ENCODE data around the gene C1orf94.

The C1orf94 gene, protein sequence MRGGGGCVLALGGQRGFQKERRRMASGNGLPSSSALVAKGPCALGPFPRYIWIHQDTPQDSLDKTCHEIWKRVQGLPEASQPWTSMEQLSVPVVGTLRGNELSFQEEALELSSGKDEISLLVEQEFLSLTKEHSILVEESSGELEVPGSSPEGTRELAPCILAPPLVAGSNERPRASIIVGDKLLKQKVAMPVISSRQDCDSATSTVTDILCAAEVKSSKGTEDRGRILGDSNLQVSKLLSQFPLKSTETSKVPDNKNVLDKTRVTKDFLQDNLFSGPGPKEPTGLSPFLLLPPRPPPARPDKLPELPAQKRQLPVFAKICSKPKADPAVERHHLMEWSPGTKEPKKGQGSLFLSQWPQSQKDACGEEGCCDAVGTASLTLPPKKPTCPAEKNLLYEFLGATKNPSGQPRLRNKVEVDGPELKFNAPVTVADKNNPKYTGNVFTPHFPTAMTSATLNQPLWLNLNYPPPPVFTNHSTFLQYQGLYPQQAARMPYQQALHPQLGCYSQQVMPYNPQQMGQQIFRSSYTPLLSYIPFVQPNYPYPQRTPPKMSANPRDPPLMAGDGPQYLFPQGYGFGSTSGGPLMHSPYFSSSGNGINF

DNA sequence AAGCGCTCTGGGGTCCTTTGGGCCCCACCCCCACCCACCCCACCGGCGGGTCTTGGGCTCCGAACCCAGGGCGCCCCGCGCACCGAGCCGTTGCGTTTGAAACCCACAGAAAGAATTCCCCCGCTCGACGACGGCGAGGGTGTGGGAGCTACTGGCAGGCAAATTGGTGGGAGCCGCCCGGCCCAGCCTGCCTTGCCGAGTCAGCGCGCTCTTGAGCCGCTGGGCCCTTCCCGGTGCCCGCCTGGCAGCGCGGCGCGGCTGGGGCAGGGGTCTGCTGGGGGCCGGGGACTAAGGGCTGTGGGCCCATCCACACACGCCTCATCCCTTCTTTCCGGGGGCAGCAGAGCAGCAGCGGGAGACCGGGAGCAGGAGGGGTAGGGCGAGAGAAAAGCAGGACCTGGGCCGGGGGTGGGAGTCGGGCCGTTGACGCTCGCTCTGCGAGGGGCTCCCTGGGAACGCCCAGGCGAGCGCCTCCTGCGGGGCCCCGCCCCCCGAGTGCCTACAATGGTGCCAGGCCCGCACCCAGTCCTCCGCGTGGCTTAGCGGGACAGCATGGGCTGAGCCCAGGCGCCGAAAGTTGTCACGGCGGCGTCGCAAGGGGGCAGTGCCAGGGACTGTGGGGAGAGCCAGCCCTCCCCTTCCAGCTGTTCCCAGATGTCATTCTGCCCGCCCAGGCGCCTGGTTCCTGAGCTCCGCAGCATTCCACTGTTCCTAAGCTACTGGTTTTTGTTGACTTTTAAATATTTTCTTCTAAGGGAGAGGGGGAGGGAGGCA, at the start of gene C1orf94:
TSS of gene C1orf94 (plus strand) at position 78 of the 774 bp plus-strand sequence. CDS start 883 bp downstream, outside the sequence.
- no peak within 1 kb of the TSS for H3K4me3 ChIP-seq (ENCODE audit: low read depth, low read length)
- H3K36me3 ChIP-seq (replicated peaks): no peaks in the 10 kb centered on the region
- TF ChIP-seq, protein P1, sequence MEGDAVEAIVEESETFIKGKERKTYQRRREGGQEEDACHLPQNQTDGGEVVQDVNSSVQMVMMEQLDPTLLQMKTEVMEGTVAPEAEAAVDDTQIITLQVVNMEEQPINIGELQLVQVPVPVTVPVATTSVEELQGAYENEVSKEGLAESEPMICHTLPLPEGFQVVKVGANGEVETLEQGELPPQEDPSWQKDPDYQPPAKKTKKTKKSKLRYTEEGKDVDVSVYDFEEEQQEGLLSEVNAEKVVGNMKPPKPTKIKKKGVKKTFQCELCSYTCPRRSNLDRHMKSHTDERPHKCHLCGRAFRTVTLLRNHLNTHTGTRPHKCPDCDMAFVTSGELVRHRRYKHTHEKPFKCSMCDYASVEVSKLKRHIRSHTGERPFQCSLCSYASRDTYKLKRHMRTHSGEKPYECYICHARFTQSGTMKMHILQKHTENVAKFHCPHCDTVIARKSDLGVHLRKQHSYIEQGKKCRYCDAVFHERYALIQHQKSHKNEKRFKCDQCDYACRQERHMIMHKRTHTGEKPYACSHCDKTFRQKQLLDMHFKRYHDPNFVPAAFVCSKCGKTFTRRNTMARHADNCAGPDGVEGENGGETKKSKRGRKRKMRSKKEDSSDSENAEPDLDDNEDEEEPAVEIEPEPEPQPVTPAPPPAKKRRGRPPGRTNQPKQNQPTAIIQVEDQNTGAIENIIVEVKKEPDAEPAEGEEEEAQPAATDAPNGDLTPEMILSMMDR (IDR thresholded peaks at IDR 0.05; ENCODE audit: low read depth, low read length, missing control alignments): no peak
- H3K27me3 ChIP-seq (replicated peaks): no peaks in the 10 kb centered on the region
- in situ Hi-C loops (cut with HindIII; ENCODE audit: low pct_ligation_motif_present, low sequenced_read_pairs): no loop called here
- DNase-seq: no peak
- no peak within 1 kb of the TSS for H3K27ac ChIP-seq

DNA sequence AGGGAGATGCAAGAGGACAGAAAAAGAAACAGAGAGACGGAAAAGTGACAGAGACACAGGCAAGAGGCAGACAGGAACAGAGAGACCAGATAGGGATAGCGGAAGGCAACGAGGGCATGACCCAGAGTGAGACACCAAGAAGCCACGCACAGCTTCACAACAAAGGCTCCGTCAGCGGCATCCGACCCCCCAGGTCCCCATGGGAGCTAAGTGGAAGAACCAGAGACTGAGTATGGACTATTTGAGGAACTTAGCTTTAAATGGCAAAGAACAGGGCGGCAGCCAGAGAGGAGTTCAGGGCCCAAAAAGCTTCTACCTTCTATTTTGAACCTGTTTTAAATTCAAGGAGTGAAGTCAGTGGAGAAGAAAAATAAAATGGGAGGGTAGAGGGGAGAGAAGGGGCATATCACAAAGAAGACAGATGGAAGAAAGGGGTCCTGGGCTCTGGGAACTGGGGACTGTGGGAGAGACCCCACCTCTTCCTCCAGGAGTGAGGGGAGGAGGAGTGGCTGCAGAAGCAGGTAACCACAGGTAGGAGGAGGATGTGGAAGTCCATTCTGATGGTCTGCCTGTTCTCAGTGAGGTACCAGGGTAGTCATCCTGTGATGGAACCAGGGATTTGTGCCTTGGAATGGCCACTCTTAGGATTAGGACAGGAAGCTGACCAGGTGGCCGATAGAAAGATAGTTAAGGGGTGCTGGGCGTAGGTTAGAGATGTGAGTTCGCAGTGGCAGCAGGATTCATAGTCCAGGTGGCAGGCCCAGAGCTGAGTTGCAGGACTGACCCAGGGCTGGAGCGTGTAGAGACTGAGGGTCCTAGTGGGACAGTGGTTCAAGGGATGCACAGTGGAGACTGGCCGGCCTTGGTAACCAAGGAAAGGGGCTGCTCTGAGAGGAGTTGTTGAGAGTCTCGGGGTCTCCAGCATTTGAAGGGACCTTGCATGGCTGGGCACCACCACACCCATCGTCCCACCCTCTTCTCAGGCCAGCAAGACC, 49.4 kb upstream of the C1orf94 start:
- DNase-seq: no peak
- no peak overlapping the region for H3K27ac ChIP-seq
- H3K36me3 ChIP-seq (replicated peaks): no peaks in the 10 kb centered on the region
- TF ChIP-seq, protein P1 (IDR thresholded peaks at IDR 0.05; ENCODE audit: low read depth, low read length, missing control alignments): no peak
- H3K27me3 ChIP-seq (replicated peaks): no peaks in the 10 kb centered on the region
- in situ Hi-C loops (cut with HindIII; ENCODE audit: low pct_ligation_motif_present, low sequenced_read_pairs): no loop called here
- no peak overlapping the region for H3K4me3 ChIP-seq (ENCODE audit: low read depth, low read length)

DNA sequence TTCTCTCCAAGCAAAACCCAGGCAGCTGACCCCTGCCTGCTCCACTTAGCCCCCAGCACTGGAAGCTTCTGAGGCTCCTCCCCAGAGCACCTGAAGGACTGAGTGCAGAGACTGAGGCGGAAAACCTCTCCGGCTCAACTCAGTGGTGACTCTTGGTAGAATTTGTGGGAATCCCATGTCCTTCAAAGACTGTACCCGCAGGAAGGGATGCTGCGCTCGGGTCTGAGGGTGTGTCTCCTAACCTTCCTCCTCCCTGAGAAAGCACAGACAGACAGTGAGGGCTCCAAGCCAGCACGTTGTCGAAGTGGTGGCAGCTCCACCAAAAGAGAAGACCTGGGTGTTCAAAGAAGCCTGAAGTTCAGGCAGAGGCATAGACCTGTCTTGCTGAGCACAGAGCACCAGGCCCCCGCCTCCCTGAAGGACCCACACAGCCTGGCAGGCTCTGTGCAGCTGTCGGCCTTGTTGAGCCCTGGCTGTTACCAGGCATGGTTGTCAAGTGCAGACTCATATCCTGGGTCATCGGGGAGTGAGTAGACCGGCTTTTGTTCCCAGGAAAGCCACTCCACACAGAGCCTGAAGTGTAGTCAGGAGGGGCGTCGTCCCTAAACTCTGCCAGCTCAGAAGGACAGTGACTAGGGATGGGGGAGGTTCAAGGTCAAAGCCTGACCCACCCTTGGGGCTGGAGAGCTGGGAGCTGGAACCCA, 48.4 kb upstream of the C1orf94 start:
- TF ChIP-seq, protein P1 (IDR thresholded peaks at IDR 0.05; ENCODE audit: low read depth, low read length, missing control alignments): no peak
- H3K4me3 ChIP-seq (ENCODE audit: low read depth, low read length): no peak overlapping the region
- in situ Hi-C loops (cut with HindIII; ENCODE audit: low pct_ligation_motif_present, low sequenced_read_pairs): no loop called here
- H3K27ac ChIP-seq: no peak overlapping the region
- no peaks in the 10 kb centered on the region for H3K27me3 ChIP-seq (replicated peaks)
- H3K36me3 ChIP-seq (replicated peaks): no peaks in the 10 kb centered on the region
- no peak for DNase-seq

DNA sequence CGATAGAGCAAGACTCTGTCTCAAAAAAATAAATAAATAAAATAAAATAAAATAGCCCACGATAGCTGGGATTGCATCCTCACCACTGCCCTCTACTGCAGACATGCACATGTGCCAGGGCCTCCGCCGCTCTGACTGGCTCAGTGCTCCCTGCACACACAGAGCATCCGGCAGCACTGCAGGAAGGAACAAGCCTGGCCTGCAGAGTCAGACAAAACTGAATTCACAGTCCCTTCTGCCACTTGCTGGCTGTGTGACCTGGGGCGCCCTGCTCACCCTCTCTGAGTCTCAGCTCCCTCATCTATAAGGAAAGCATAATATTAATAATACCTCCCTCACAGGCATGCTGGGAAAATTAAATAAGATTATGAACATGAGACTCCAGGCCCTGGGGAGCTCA, 47.1 kb upstream of the C1orf94 start:
- TF ChIP-seq, protein P1 (IDR thresholded peaks at IDR 0.05; ENCODE audit: low read depth, low read length, missing control alignments): no peak
- in situ Hi-C loops (cut with HindIII; ENCODE audit: low pct_ligation_motif_present, low sequenced_read_pairs): no loop called here
- no peak overlapping the region for H3K4me3 ChIP-seq (ENCODE audit: low read depth, low read length)
- DNase-seq: no peak
- H3K36me3 ChIP-seq (replicated peaks): no peaks in the 10 kb centered on the region
- H3K27me3 ChIP-seq (replicated peaks): no peaks in the 10 kb centered on the region
- H3K27ac ChIP-seq: no peak overlapping the region

DNA sequence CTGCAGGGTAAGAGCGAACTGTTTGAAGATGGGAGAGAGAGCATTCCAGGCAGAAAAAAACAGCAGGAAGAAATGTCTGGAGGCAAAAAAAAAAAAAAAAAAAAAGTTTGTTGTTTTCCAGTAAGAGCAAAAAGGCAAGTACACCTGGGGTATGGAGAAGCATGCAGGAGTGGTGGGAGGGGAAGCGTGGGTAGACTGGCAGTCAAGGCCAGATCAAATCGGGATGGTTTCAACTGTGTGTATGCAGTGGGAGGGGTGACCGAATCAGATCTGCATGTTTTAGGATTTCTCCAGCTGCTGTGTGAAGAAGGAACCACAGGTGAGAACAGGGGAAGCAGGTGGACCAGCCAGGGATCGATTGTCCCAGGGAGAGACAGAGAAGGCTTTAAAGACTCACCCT, 46.4 kb upstream of the C1orf94 start:
- H3K36me3 ChIP-seq (replicated peaks): no peaks in the 10 kb centered on the region
- TF ChIP-seq, protein P1 (IDR thresholded peaks at IDR 0.05; ENCODE audit: low read depth, low read length, missing control alignments): no peak
- DNase-seq: no peak
- H3K27ac ChIP-seq: no peak overlapping the region
- H3K27me3 ChIP-seq (replicated peaks): no peaks in the 10 kb centered on the region
- no peak overlapping the region for H3K4me3 ChIP-seq (ENCODE audit: low read depth, low read length)
- in situ Hi-C loops (cut with HindIII; ENCODE audit: low pct_ligation_motif_present, low sequenced_read_pairs): no loop called here

Measured in brain microvascular endothelial cell (primary cell).